Measurements from ENCODE around the gene SOX18. TPM values are rescaled to one million over a fixed set of nuclear protein-coding genes. Genes with fewer than 3 reads are reported as not detected.

SOX18 gene
- total and polyA plus RNA-seq, 2 donors from 2014 or later = 36.5 to 56.7 TPM

- H3K27me3 ChIP-seq (ENCODE audit: control insufficient read depth, insufficient read depth, low read length) = peaks cover 2% of the 10 kb centered on the region
- FAIRE-seq = no peak
- H3K4me3 ChIP-seq (ENCODE audit: low read length in 3 of 3) = peak overlapping the region in 1 of 3 donors; percentile 46
- peaks cover 0 to 14% (median 0%) of the 10 kb centered on the region in 3 donors for H3K4me1 ChIP-seq (ENCODE audit: control insufficient read depth in 2 of 3, insufficient read depth in 2 of 3, low read depth in 1 of 3, low read length in 3 of 3)
- peak in 1 of 5 donors; percentile 76 for DNase-seq
- intact Hi-C loops (cut with DNase I) = no loop called here
- no peak overlapping the region for H3K9ac ChIP-seq (ENCODE audit: low read length in 3 of 3)
- H3K9me3 ChIP-seq (ENCODE audit: control insufficient read depth in 2 of 3, insufficient read depth in 1 of 3, low read length in 3 of 3) = no peaks in the 10 kb centered on the region
- H3K36me3 ChIP-seq (ENCODE audit: control insufficient read depth in 2 of 3, insufficient read depth in 3 of 3, low read length in 3 of 3) = peaks cover 0 to 4% (median 0%) of the 10 kb centered on the region in 3 donors
- TF ChIP-seq CTCF (IDR thresholded peaks at IDR 0.05; ENCODE audit: borderline replicate concordance, extremely low read depth, insufficient read depth) = no peak
- peak overlapping the region in 1 of 2 donors; percentile 43 for H3K27ac ChIP-seq (ENCODE audit: low read depth in 2 of 2, low read length in 2 of 2)
Measured at GRCh38 chr20:64039293-64040160, 9.9 kb downstream of the SOX18 start.

- H3K27ac ChIP-seq (ENCODE audit: low read depth in 2 of 2, low read length in 2 of 2) = peak overlapping the region; percentile 40 to 43
- DNase-seq (peak; percentile 87 to 92 (median 90)), FAIRE-seq (no peak)
- no peak overlapping the region for H3K9ac ChIP-seq (ENCODE audit: low read length in 3 of 3)
- H3K36me3 ChIP-seq (ENCODE audit: control insufficient read depth in 2 of 3, insufficient read depth in 3 of 3, low read length in 3 of 3) = peaks cover 0 to 4% (median 0%) of the 10 kb centered on the region in 3 donors
- intact Hi-C loops (cut with DNase I) = no loop called here
- peaks cover 0 to 14% (median 0%) of the 10 kb centered on the region in 3 donors for H3K4me1 ChIP-seq (ENCODE audit: control insufficient read depth in 2 of 3, insufficient read depth in 2 of 3, low read depth in 1 of 3, low read length in 3 of 3)
- peak overlapping the region in 1 of 3 donors; percentile 46 for H3K4me3 ChIP-seq (ENCODE audit: low read length in 3 of 3)
- no peaks in the 10 kb centered on the region for H3K9me3 ChIP-seq (ENCODE audit: control insufficient read depth in 2 of 3, insufficient read depth in 1 of 3, low read length in 3 of 3)
- peaks cover 2% of the 10 kb centered on the region for H3K27me3 ChIP-seq (ENCODE audit: control insufficient read depth, insufficient read depth, low read length)
- peak; percentile 68 for TF ChIP-seq CTCF (IDR thresholded peaks at IDR 0.05; ENCODE audit: borderline replicate concordance, extremely low read depth, insufficient read depth)
Measured at GRCh38 chr20:64038565-64039292, 10.7 kb downstream of the SOX18 start.

GRCh38 chr20:64038224-64038564, 11.2 kb downstream of the SOX18 start:
- intact Hi-C loops (cut with DNase I) = no loop called here
- Histone ChIP-seq H3K4me1 (ENCODE audit: control insufficient read depth in 2 of 3, insufficient read depth in 2 of 3, low read depth in 1 of 3, low read length in 3 of 3) (peaks cover 0 to 14% (median 0%) of the 10 kb centered on the region in 3 donors), H3K9me3 (ENCODE audit: control insufficient read depth in 2 of 3, insufficient read depth in 1 of 3, low read length in 3 of 3) (no peaks in the 10 kb centered on the region), H3K4me3 (ENCODE audit: low read length in 3 of 3) (no peak overlapping the region), H3K9ac (ENCODE audit: low read length in 3 of 3) (no peak overlapping the region), H3K27ac (ENCODE audit: low read depth in 2 of 2, low read length in 2 of 2) (no peak overlapping the region), H3K27me3 (ENCODE audit: control insufficient read depth, insufficient read depth, low read length) (peaks cover 2% of the 10 kb centered on the region), H3K36me3 (ENCODE audit: control insufficient read depth in 2 of 3, insufficient read depth in 3 of 3, low read length in 3 of 3) (peaks cover 0 to 4% (median 0%) of the 10 kb centered on the region in 3 donors)
- DNase-seq = peak in 4 of 5 donors; percentile 46 to 78 (median 50)
- TF ChIP-seq CTCF (IDR thresholded peaks at IDR 0.05; ENCODE audit: borderline replicate concordance, extremely low read depth, insufficient read depth) = no peak
- no peak for FAIRE-seq

All from kidney (tissue), 14 donors.